GM12878 (cell line): ENCODE measurements around the gene ATF7. TPM values are rescaled to one million over a fixed set of nuclear protein-coding genes. Genes with fewer than 3 reads are reported as not detected.

Experiments
- BCL11A ChIP-seq: IDR thresholded peaks from 2 replicates; pipeline ENCODE4 v1.6.1; 2011; ENCODE audit warnings: low read depth, low read length
- BCL3 ChIP-seq: IDR thresholded peaks from 2 replicates; pipeline ENCODE4 v1.6.1; 2011; ENCODE audit warnings: borderline replicate concordance, low read depth, mild to moderate bottlenecking, moderate library complexity, low read length; ENCODE audit not compliant: insufficient read depth, poor library complexity, severe bottlenecking
- E2F8 ChIP-seq: fragments of 450-650 bp; IDR thresholded peaks from 2 replicates; pipeline ENCODE4 v1.6.1; 2018; ENCODE audit warnings: mild to moderate bottlenecking, low read depth, moderate library complexity; ENCODE audit not compliant: partially characterized antibody
- EED ChIP-seq: sonication (generic); IDR thresholded peaks from 2 replicates; pipeline ENCODE4 v1.6.1; 2016; ENCODE audit warnings: antibody characterized with exemption, low read depth
- HDAC2 ChIP-seq: fragments of 200-600 bp; sonication (generic); IDR thresholded peaks from 2 replicates; pipeline ENCODE4 v1.6.1; 2017
- MEF2A ChIP-seq: IDR thresholded peaks from 2 replicates; pipeline ENCODE4 v1.6.1; 2011; ENCODE audit warnings: low read depth, mild to moderate bottlenecking, low read length, moderate library complexity; ENCODE audit not compliant: insufficient read depth
- MTA2 ChIP-seq: fragments of 450-650 bp; IDR thresholded peaks from 2 replicates; pipeline ENCODE4 v1.6.1; 2016; ENCODE audit warnings: low read depth, mild to moderate bottlenecking, moderate library complexity
- NR2C2 ChIP-seq: IDR thresholded peaks from 2 replicates; pipeline ENCODE4 v1.6.1; 2011; ENCODE audit warnings: borderline replicate concordance, low read depth; ENCODE audit not compliant: control insufficient read depth, insufficient read length
- RAD51 ChIP-seq: fragments of 450-650 bp; IDR thresholded peaks from 2 replicates; pipeline ENCODE4 v1.6.1; 2016; ENCODE audit warnings: moderate library complexity, mild to moderate bottlenecking, inconsistent platforms
- REST ChIP-seq: IDR thresholded peaks from 2 replicates; pipeline ENCODE4 v1.6.1; 2012; ENCODE audit warnings: mild to moderate bottlenecking, low read depth, low read length
- TCF3 ChIP-seq: IDR thresholded peaks from 2 replicates; pipeline ENCODE4 v1.6.1; 2012; ENCODE audit warnings: low read depth, mild to moderate bottlenecking, low read length, borderline replicate concordance; ENCODE audit not compliant: insufficient read depth
- ZBTB4 ChIP-seq: fragments of 450-650 bp; formaldehyde crosslinking; IDR thresholded peaks from 2 replicates; pipeline ENCODE4 v1.4.0; 2022; ENCODE audit warnings: mild to moderate bottlenecking, moderate library complexity
- ZNF217 ChIP-seq: fragments of 450-650 bp; IDR thresholded peaks from 2 replicates; pipeline ENCODE4 v1.6.1; 2017; ENCODE audit warnings: antibody characterized with exemption, mild to moderate bottlenecking
- ZZZ3 ChIP-seq: IDR thresholded peaks from 2 replicates; pipeline ENCODE4 v1.6.1; 2011; ENCODE audit warnings: low read depth; ENCODE audit not compliant: control insufficient read depth, insufficient read length
- polyA plus RNA-seq, 11 experiments: library from polyadenylated mRNA; depleted of rRNA in 4 of 11; unstranded in 6 of 11; stranded (reverse) in 5 of 11; fragments of >200 nt; fragmentation: Nextera tagmentation in 4 of 11; fragmentation: Illumina TruSeq in 1 of 11; extraction: Ambion mirVana in 4 of 11; extraction: Trizol in 1 of 11; gene quantifications; 1 replicate in 1 of 11; 2 replicates in 10 of 11; pipeline versions ENCODE4 v1.2.1 to v1.2.3, GENCODE V29; 2011 to 2016; ENCODE audit warnings: inconsistent platforms in 2 of 11, missing spikeins in 2 of 11, low read depth in 1 of 11
- total RNA-seq, 4 experiments: library from RNA; depleted of rRNA in 3 of 4; stranded (reverse); fragments of >200 nt in 3 of 4; fragmentation: Illumina TruSeq in 1 of 4; extraction: Trizol in 1 of 4; gene quantifications; 2 replicates each; pipeline versions ENCODE4 v1.2.1 to v1.2.3, GENCODE V29; 2013 to 2021
- TF ChIP-seq, protein P1 (sequence below): IDR thresholded peaks from 2 replicates; pipeline ENCODE4 v1.6.1; 2012; ENCODE audit warnings: low read depth, low read length, improper control_type of control experiment

Gene ATF7
- total and polyA plus RNA-seq, 10 of the 15 experiments (the other 5 are each of a cell fraction or from before 2014, with no cell fraction given) = 9.1 to 30.7 (median 21.8) TPM

DNA sequence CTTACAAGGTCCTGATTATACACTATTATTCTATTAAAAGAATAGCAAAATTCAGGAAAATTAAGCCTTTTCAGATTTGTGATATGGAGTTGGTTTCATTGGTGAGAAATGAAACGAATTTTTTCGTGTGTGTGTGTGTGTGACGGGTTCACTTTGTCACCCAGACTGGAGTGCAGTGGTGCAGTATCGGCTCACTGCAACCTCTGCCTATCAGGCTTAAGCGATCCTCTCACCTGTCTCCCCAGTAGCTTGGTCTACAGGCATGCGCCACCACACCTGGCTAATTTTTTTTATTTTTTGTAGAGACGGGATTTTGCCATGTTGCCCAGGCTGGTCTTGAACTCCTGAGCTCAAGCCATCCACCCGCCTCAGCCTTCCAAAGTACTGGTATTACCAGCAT is 164.6 kb downstream of the ATF7 start (continued):
- TF ChIP-seq REST (no peak), HDAC2 (no peak), MEF2A (no peak), MTA2 (no peak), EED (no peak), RAD51 (no peak), ZBTB4 (CRISPR knock-in tag) (no peak), BCL3 (no peak), TCF3 (no peak), NR2C2 (no peak), BCL11A (no peak), E2F8 (no peak), ZNF217 (no peak), ZZZ3 (no peak)
- TF ChIP-seq, protein P1, sequence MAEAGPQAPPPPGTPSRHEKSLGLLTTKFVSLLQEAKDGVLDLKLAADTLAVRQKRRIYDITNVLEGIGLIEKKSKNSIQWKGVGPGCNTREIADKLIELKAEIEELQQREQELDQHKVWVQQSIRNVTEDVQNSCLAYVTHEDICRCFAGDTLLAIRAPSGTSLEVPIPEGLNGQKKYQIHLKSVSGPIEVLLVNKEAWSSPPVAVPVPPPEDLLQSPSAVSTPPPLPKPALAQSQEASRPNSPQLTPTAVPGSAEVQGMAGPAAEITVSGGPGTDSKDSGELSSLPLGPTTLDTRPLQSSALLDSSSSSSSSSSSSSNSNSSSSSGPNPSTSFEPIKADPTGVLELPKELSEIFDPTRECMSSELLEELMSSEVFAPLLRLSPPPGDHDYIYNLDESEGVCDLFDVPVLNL = no peak
